KG1 (cell line): ENCODE data around the gene KRT9.
"Not testable (repeated sequence)": the region's sequence is repeated elsewhere in the genome, so short reads cannot be mapped to it uniquely, and the experiment has no call there.

ENCODE experiments used
- DNase-seq: peaks from one replicate; lab custom pipeline; 2025; lab: John Stamatoyannopoulos, UW

KRT9 gene

GRCh38 chr17:41545829-41546410 lies 25.9 kb downstream of the KRT9 start:
- DNase-seq: no peak

GRCh38 chr17:41544935-41545334 lies 26.9 kb downstream of the KRT9 start:
- no peak for DNase-seq

GRCh38 chr17:41544491-41544892 lies 27.4 kb downstream of the KRT9 start:
- no peak for DNase-seq

- not testable (repeated sequence) for DNase-seq
Measured at GRCh38 chr17:41542786-41543185, 29.1 kb downstream of the KRT9 start.

- DNase-seq: no peak
Measured at GRCh38 chr17:41542357-41542756, 29.5 kb downstream of the KRT9 start.

GRCh38 chr17:41540921-41541625 lies 30.8 kb downstream of the KRT9 start:
- no peak for DNase-seq

- no peak for DNase-seq
Measured at GRCh38 chr17:41539979-41540701, 31.7 kb downstream of the KRT9 start.

GRCh38 chr17:41539071-41539492 lies 32.8 kb downstream of the KRT9 start:
- DNase-seq: no peak

- DNase-seq: no peak
Measured at GRCh38 chr17:41538565-41538991, 33.3 kb downstream of the KRT9 start.

GRCh38 chr17:41537990-41538389 lies 33.9 kb downstream of the KRT9 start:
- no peak for DNase-seq

GRCh38 chr17:41537614-41537954 lies 34.3 kb downstream of the KRT9 start:
- no peak for DNase-seq

GRCh38 chr17:41536741-41537613 lies 34.9 kb downstream of the KRT9 start:
- no peak for DNase-seq

- DNase-seq: no peak
Measured at GRCh38 chr17:41535764-41536481, 35.9 kb downstream of the KRT9 start.

GRCh38 chr17:41534899-41535546 lies 36.8 kb downstream of the KRT9 start:
- DNase-seq: no peak

GRCh38 chr17:41533613-41534012 lies 38.2 kb downstream of the KRT9 start:
- no peak for DNase-seq

- no peak for DNase-seq
Measured at GRCh38 chr17:41532947-41533570, 38.8 kb downstream of the KRT9 start.

GRCh38 chr17:41531993-41532392 lies 39.9 kb downstream of the KRT9 start:
- no peak for DNase-seq

- DNase-seq: no peak
Measured at GRCh38 chr17:41530062-41531048, 41.5 kb downstream of the KRT9 start.

GRCh38 chr17:41529491-41529915 lies 42.4 kb downstream of the KRT9 start:
- DNase-seq: no peak
